ENCODE data around the gene CDH4.

Gene CDH4

GRCh38 chr20:61414455-61414991, 162.5 kb downstream of the CDH4 start:
- no peak overlapping the region for H3K4me3 ChIP-seq (ENCODE audit: low read depth, low read length)
- TF ChIP-seq CTCF (IDR thresholded peaks at IDR 0.05; ENCODE audit: low read depth, low read length): no peak

- H3K4me3 ChIP-seq (ENCODE audit: low read depth, low read length): no peak overlapping the region
- TF ChIP-seq CTCF (IDR thresholded peaks at IDR 0.05; ENCODE audit: low read depth, low read length): no peak
These were observed 164.5 kb downstream of the CDH4 start for GRCh38 chr20:61416546-61416945.

- TF ChIP-seq CTCF (IDR thresholded peaks at IDR 0.05; ENCODE audit: low read depth, low read length): no peak
These were observed 165.3 kb downstream of the CDH4 start for GRCh38 chr20:61417221-61417941.

GRCh38 chr20:61419010-61419409, 166.9 kb downstream of the CDH4 start:
- TF ChIP-seq CTCF (IDR thresholded peaks at IDR 0.05; ENCODE audit: low read depth, low read length): no peak

More at GRCh38 chr20:61417221-61417941, 165.3 kb downstream of the CDH4 start:
- H3K4me3 ChIP-seq (ENCODE audit: low read depth, low read length): no peak overlapping the region

GRCh38 chr20:61419501-61419900, 167.4 kb downstream of the CDH4 start:
- no peak for TF ChIP-seq CTCF (IDR thresholded peaks at IDR 0.05; ENCODE audit: low read depth, low read length)
- no peak overlapping the region for H3K4me3 ChIP-seq (ENCODE audit: low read depth, low read length)

More at GRCh38 chr20:61419010-61419409, 166.9 kb downstream of the CDH4 start:
- H3K4me3 ChIP-seq (ENCODE audit: low read depth, low read length): no peak overlapping the region

- no peak for TF ChIP-seq CTCF (IDR thresholded peaks at IDR 0.05; ENCODE audit: low read depth, low read length)
- H3K4me3 ChIP-seq (ENCODE audit: low read depth, low read length): no peak overlapping the region
These were observed 168.0 kb downstream of the CDH4 start for GRCh38 chr20:61420056-61420455.

- TF ChIP-seq CTCF (IDR thresholded peaks at IDR 0.05; ENCODE audit: low read depth, low read length): no peak
- no peak overlapping the region for H3K4me3 ChIP-seq (ENCODE audit: low read depth, low read length)
These were observed 168.7 kb downstream of the CDH4 start for GRCh38 chr20:61420781-61421180.
